NT2/D1 (cell line): ENCODE results near the gene FAM89B.

ENCODE experiments used
- SUZ12 ChIP-seq: IDR thresholded peaks from 2 replicates; pipeline ENCODE4 v1.6.1; 2011; ENCODE audit not compliant: insufficient read length, insufficient read depth; ENCODE audit errors: extremely low read depth
- YY1 ChIP-seq: IDR thresholded peaks from 2 replicates; pipeline ENCODE4 v1.6.1; 2011; ENCODE audit not compliant: insufficient read length, insufficient read depth
- ZNF274 ChIP-seq: IDR thresholded peaks from 2 replicates; pipeline ENCODE4 v1.6.1; 2011; ENCODE audit warnings: mild to moderate bottlenecking, low read depth, low read length

DNA sequence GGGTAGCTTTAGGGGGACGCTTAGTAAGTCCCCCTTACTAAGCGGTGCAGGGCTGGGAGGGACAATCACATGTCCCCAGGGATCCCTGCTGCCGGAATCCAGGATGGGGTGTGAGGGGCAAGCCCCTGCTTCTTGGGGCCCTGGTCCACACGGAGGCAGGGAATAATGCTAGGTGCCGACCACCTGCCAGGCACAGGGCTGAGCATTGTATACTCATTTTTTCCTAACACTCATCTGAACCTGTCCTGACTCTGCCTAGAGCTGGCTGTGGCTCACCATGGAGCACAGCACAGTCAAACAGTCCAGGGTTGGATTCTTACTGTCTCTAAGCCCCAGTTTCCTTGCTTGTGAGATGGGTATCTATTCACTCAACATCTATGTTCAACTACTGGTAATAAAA is 12.8 kb upstream of the FAM89B start:
- no peak for TF ChIP-seq YY1
- TF ChIP-seq SUZ12: no peak
- TF ChIP-seq ZNF274: no peak
